ENCODE measurements around the gene ATP6V0E2.

DNA sequence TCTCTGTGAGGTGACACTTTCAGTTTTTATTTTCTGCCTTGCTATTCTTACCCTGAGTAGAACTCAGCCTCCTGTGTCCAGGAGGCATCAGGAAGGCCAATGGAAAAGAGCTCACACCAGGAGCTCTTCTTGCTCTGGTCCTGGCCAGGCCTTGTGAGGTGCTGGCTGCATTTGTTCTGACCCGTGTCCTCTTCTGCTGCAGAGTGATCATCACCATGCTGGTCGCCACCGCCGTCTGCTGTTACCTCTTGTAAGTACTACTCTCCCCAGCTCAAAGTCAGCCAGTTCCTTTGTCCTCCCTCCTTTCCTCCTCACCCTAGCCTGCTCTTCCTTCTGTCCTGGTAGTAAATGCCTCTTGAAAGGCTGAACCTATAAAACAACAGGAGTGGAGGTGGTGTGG, 1.6 kb downstream of the ATP6V0E2 start:
- TF ChIP-seq, protein P1, sequence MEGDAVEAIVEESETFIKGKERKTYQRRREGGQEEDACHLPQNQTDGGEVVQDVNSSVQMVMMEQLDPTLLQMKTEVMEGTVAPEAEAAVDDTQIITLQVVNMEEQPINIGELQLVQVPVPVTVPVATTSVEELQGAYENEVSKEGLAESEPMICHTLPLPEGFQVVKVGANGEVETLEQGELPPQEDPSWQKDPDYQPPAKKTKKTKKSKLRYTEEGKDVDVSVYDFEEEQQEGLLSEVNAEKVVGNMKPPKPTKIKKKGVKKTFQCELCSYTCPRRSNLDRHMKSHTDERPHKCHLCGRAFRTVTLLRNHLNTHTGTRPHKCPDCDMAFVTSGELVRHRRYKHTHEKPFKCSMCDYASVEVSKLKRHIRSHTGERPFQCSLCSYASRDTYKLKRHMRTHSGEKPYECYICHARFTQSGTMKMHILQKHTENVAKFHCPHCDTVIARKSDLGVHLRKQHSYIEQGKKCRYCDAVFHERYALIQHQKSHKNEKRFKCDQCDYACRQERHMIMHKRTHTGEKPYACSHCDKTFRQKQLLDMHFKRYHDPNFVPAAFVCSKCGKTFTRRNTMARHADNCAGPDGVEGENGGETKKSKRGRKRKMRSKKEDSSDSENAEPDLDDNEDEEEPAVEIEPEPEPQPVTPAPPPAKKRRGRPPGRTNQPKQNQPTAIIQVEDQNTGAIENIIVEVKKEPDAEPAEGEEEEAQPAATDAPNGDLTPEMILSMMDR (IDR thresholded peaks at IDR 0.05; ENCODE audit: low read depth, low read length, poor library complexity, severe bottlenecking), result no peak
- no peak for TF ChIP-seq EZH2phosphoT487 (IDR thresholded peaks at IDR 0.05; ENCODE audit: borderline replicate concordance, low read length)

All from DOHH2 (cell line).